Measurements from ENCODE around the gene MYRIP.

GRCh38 chr3:39783680-39784079, 25.7 kb upstream of the MYRIP start:
- TF ChIP-seq EZH2phosphoT487 (IDR thresholded peaks at IDR 0.05; ENCODE audit: borderline replicate concordance, low read length) (no peak), CTCF (conservative IDR thresholded peaks at IDR 0.05; ENCODE audit: low read depth, low read length) (no peak), EZH2 (IDR thresholded peaks at IDR 0.05; ENCODE audit: low read length, unreplicated experiment) (no peak)
